Karpas-422 (cell line): ENCODE data around the gene COPZ1. TPM values are rescaled to one million over a fixed set of nuclear protein-coding genes. Genes with fewer than 3 reads are reported as not detected.

Experiments used
- DNase-seq: peaks from one replicate; pipeline ENCODE4 v3.0.0-alpha.2; 2015
- H2AFZ ChIP-seq: fragments of 200-600 bp; sonication (generic); 2 replicates; pipeline ENCODE4 v1.6.1; 2014; ENCODE audit warnings: antibody characterized with exemption, low read length, mixed read lengths
- H3K27ac ChIP-seq: fragments of 200-600 bp; sonication (generic); 2 replicates; pipeline ENCODE4 v1.5.1; 2014; ENCODE audit warnings: mild to moderate bottlenecking, low read length, moderate library complexity
- H3K27me3 ChIP-seq: fragments of 200-600 bp; sonication (generic); 2 replicates; pipeline ENCODE4 v1.6.1; 2014; ENCODE audit warnings: low read length, mixed read lengths
- H3K36me3 ChIP-seq: fragments of 200-600 bp; sonication (generic); 2 replicates; pipeline ENCODE4 v1.6.1; 2014; ENCODE audit warnings: low read length, mixed read lengths; ENCODE audit not compliant: insufficient read depth
- H3K4me1 ChIP-seq: fragments of 200-600 bp; sonication (generic); 2 replicates; pipeline ENCODE4 v1.6.1; 2014; ENCODE audit warnings: mild to moderate bottlenecking, low read length, mixed read lengths
- H3K4me2 ChIP-seq: fragments of 200-600 bp; sonication (generic); 2 replicates; pipeline ENCODE4 v1.6.1; 2014; ENCODE audit warnings: low read length, low read depth, mild to moderate bottlenecking; ENCODE audit not compliant: poor library complexity, severe bottlenecking
- H3K4me3 ChIP-seq: fragments of 200-600 bp; sonication (generic); 2 replicates; pipeline ENCODE4 v1.5.1; 2014; ENCODE audit warnings: mild to moderate bottlenecking, antibody characterized with exemption, low read length, mixed read lengths
- H3K79me2 ChIP-seq: fragments of 200-600 bp; sonication (generic); 2 replicates; pipeline ENCODE4 v1.6.1; 2014; ENCODE audit warnings: mild to moderate bottlenecking, low read length, mixed read lengths
- H3K9ac ChIP-seq: fragments of 200-600 bp; sonication (generic); 2 replicates; pipeline ENCODE4 v1.6.0; 2014; ENCODE audit warnings: low read length
- H3K9me2 ChIP-seq: fragments of 200-600 bp; sonication (generic), shearing (Covaris generic); replicated peaks from 2 replicates; pipeline ENCODE4 v1.6.0; 2014; ENCODE audit warnings: mild to moderate bottlenecking, low read length, moderate library complexity; ENCODE audit not compliant: insufficient read depth
- H3K9me3 ChIP-seq: fragments of 300-700, 200-600 bp; sonication (generic); 2 replicates; pipeline ENCODE4 v1.6.1; 2014; ENCODE audit warnings: low read length, mixed read lengths
- H4K20me1 ChIP-seq: fragments of 200-600 bp; sonication (generic); 2 replicates; pipeline ENCODE4 v1.6.1; 2014; ENCODE audit warnings: mild to moderate bottlenecking, antibody characterized with exemption, low read length, low read depth; ENCODE audit not compliant: insufficient read depth
- total RNA-seq: library from RNA; depleted of rRNA; stranded (reverse); fragments of >200 nt; shearing (Covaris generic); gene quantifications from 2 replicates; pipeline ENCODE4 v1.2.3, GENCODE V29; 2014; ENCODE audit warnings: low replicate concordance

COPZ1 gene
- total RNA-seq, 1 experiment from 2014 or later: 164 TPM

- DNase-seq: no peak
- H3K4me2 ChIP-seq: no peak overlapping the region
- H3K4me1 ChIP-seq: peaks cover 28% of the 10 kb centered on the region
- no peaks in the 10 kb centered on the region for H4K20me1 ChIP-seq
- H3K27ac ChIP-seq: no peak overlapping the region
- H3K4me3 ChIP-seq: no peak overlapping the region
- H3K9me2 ChIP-seq: no peaks in the 10 kb centered on the region
- H3K9ac ChIP-seq: no peak overlapping the region
- peaks cover 2% of the 10 kb centered on the region; the same call in 1 of the 2 replicates for H3K79me2 ChIP-seq
- no peaks in the 10 kb centered on the region for H3K36me3 ChIP-seq
- no peaks in the 10 kb centered on the region for H3K27me3 ChIP-seq
- no peaks in the 10 kb centered on the region for H3K9me3 ChIP-seq
- H2AFZ ChIP-seq: no peak overlapping the region
These were observed 68.8 kb downstream of the COPZ1 start for GRCh38 chr12:54393743-54394142.

- peak; percentile 89 for DNase-seq
- H3K4me2 ChIP-seq: no peak overlapping the region
These were observed 69.4 kb downstream of the COPZ1 start for GRCh38 chr12:54394281-54394719.

GRCh38 chr12:54394986-54395385 is 70.1 kb downstream of the COPZ1 start:
- H4K20me1 ChIP-seq: no peaks in the 10 kb centered on the region
- H3K79me2 ChIP-seq: no peaks in the 10 kb centered on the region
- H3K9me3 ChIP-seq: no peaks in the 10 kb centered on the region
- no peak overlapping the region for H3K4me2 ChIP-seq
- no peaks in the 10 kb centered on the region for H3K9me2 ChIP-seq
- H3K4me3 ChIP-seq: no peak overlapping the region
- no peaks in the 10 kb centered on the region for H3K36me3 ChIP-seq
- no peak overlapping the region for H3K9ac ChIP-seq
- H3K4me1 ChIP-seq: peaks cover 16% of the 10 kb centered on the region
- DNase-seq: no peak
- H2AFZ ChIP-seq: no peak overlapping the region
- H3K27ac ChIP-seq: no peak overlapping the region
- H3K27me3 ChIP-seq: no peaks in the 10 kb centered on the region

More at GRCh38 chr12:54394281-54394719, 69.4 kb downstream of the COPZ1 start:
- H3K4me3 ChIP-seq: no peak overlapping the region
- no peak overlapping the region for H2AFZ ChIP-seq
- H3K9me2 ChIP-seq: no peaks in the 10 kb centered on the region
- H3K27ac ChIP-seq: no peak overlapping the region
- peaks cover 1% of the 10 kb centered on the region; the same call in 1 of the 2 replicates for H3K79me2 ChIP-seq
- no peaks in the 10 kb centered on the region for H3K27me3 ChIP-seq
- no peaks in the 10 kb centered on the region for H3K9me3 ChIP-seq
- peaks cover 22% of the 10 kb centered on the region for H3K4me1 ChIP-seq
- H3K36me3 ChIP-seq: no peaks in the 10 kb centered on the region
- no peaks in the 10 kb centered on the region for H4K20me1 ChIP-seq
- H3K9ac ChIP-seq: no peak overlapping the region

GRCh38 chr12:54395545-54395944 is 70.6 kb downstream of the COPZ1 start:
- H4K20me1 ChIP-seq: no peaks in the 10 kb centered on the region
- no peaks in the 10 kb centered on the region for H3K27me3 ChIP-seq
- no peak for DNase-seq
- no peak overlapping the region for H3K9ac ChIP-seq
- no peaks in the 10 kb centered on the region for H3K79me2 ChIP-seq
- H3K36me3 ChIP-seq: no peaks in the 10 kb centered on the region
- no peaks in the 10 kb centered on the region for H3K9me3 ChIP-seq
- H3K4me1 ChIP-seq: peaks cover 11% of the 10 kb centered on the region
- no peak overlapping the region for H3K4me2 ChIP-seq
- H3K4me3 ChIP-seq: no peak overlapping the region
- H3K27ac ChIP-seq: no peak overlapping the region
- no peaks in the 10 kb centered on the region for H3K9me2 ChIP-seq
- no peak overlapping the region for H2AFZ ChIP-seq

GRCh38 chr12:54397157-54397556 is 72.2 kb downstream of the COPZ1 start:
- Histone ChIP-seq H4K20me1 (no peaks in the 10 kb centered on the region), H3K4me1 (peaks cover 7% of the 10 kb centered on the region; the same call in 1 of the 2 replicates), H3K36me3 (no peaks in the 10 kb centered on the region), H3K79me2 (no peaks in the 10 kb centered on the region), H3K4me2 (no peak overlapping the region), H3K9ac (no peak overlapping the region), H3K9me2 (no peaks in the 10 kb centered on the region), H3K27me3 (no peaks in the 10 kb centered on the region), H2AFZ (no peak overlapping the region), H3K9me3 (no peaks in the 10 kb centered on the region), H3K27ac (no peak overlapping the region), H3K4me3 (no peak overlapping the region)
- no peak for DNase-seq

- H2AFZ ChIP-seq: no peak overlapping the region
- H4K20me1 ChIP-seq: no peaks in the 10 kb centered on the region
- no peaks in the 10 kb centered on the region for H3K36me3 ChIP-seq
- no peaks in the 10 kb centered on the region for H3K27me3 ChIP-seq
- H3K4me3 ChIP-seq: no peak overlapping the region
- no peak overlapping the region for H3K27ac ChIP-seq
- no peaks in the 10 kb centered on the region for H3K9me2 ChIP-seq
- no peak overlapping the region for H3K4me2 ChIP-seq
- DNase-seq: no peak
- no peaks in the 10 kb centered on the region for H3K9me3 ChIP-seq
- H3K4me1 ChIP-seq: peaks cover 7% of the 10 kb centered on the region; the same call in 1 of the 2 replicates
- H3K79me2 ChIP-seq: no peaks in the 10 kb centered on the region
- no peak overlapping the region for H3K9ac ChIP-seq
These were observed 73.3 kb downstream of the COPZ1 start for GRCh38 chr12:54398218-54398617.

- no peaks in the 10 kb centered on the region for H3K9me2 ChIP-seq
- H2AFZ ChIP-seq: no peak overlapping the region
- peak; percentile 93 for DNase-seq
- no peaks in the 10 kb centered on the region for H4K20me1 ChIP-seq
- no peaks in the 10 kb centered on the region for H3K36me3 ChIP-seq
- H3K9ac ChIP-seq: no peak overlapping the region
- H3K79me2 ChIP-seq: no peaks in the 10 kb centered on the region
- no peaks in the 10 kb centered on the region for H3K9me3 ChIP-seq
- H3K4me2 ChIP-seq: no peak overlapping the region
- H3K27ac ChIP-seq: no peak overlapping the region
- H3K4me1 ChIP-seq: no peaks in the 10 kb centered on the region
- H3K27me3 ChIP-seq: no peaks in the 10 kb centered on the region
- H3K4me3 ChIP-seq: no peak overlapping the region
These were observed 74.3 kb downstream of the COPZ1 start for GRCh38 chr12:54398995-54399793.

GRCh38 chr12:54401119-54401518 is 76.2 kb downstream of the COPZ1 start:
- Histone ChIP-seq H3K4me2 (no peak overlapping the region), H3K9ac (no peak overlapping the region), H4K20me1 (no peaks in the 10 kb centered on the region), H3K27ac (no peak overlapping the region), H3K4me3 (no peak overlapping the region), H3K36me3 (no peaks in the 10 kb centered on the region), H3K79me2 (no peaks in the 10 kb centered on the region), H3K9me2 (no peaks in the 10 kb centered on the region), H2AFZ (no peak overlapping the region), H3K27me3 (no peaks in the 10 kb centered on the region), H3K9me3 (no peaks in the 10 kb centered on the region), H3K4me1 (no peaks in the 10 kb centered on the region)
- DNase-seq: peak; percentile 57
